GM15510 (cell line): ENCODE results near the gene PTPRM.

Experiments
- POLR2A ChIP-seq: IDR thresholded peaks from 3 replicates; pipeline ENCODE4 v1.6.1; 2011; ENCODE audit warnings: borderline replicate concordance; ENCODE audit not compliant: insufficient read length; ENCODE audit errors: extremely low read depth

PTPRM gene

GRCh38 chr18:8124232-8125146 is 557.4 kb downstream of the PTPRM start:
- no peak for TF ChIP-seq POLR2A

GRCh38 chr18:8130096-8130495 is 563.0 kb downstream of the PTPRM start:
- TF ChIP-seq POLR2A, result no peak

- no peak for TF ChIP-seq POLR2A
Observed at GRCh38 chr18:8133032-8133431, 565.9 kb downstream of the PTPRM start.

GRCh38 chr18:8133888-8134287 is 566.8 kb downstream of the PTPRM start:
- TF ChIP-seq POLR2A, result no peak

GRCh38 chr18:8139127-8139527 is 572.0 kb downstream of the PTPRM start:
- no peak for TF ChIP-seq POLR2A

GRCh38 chr18:8139891-8140406 is 572.8 kb downstream of the PTPRM start:
- TF ChIP-seq POLR2A, result no peak

- no peak for TF ChIP-seq POLR2A
Observed at GRCh38 chr18:8140841-8141501, 573.9 kb downstream of the PTPRM start.

GRCh38 chr18:8142131-8142711 is 575.1 kb downstream of the PTPRM start:
- no peak for TF ChIP-seq POLR2A

GRCh38 chr18:8142932-8143331 is 575.8 kb downstream of the PTPRM start:
- no peak for TF ChIP-seq POLR2A

GRCh38 chr18:8151181-8151580 is 584.1 kb downstream of the PTPRM start:
- TF ChIP-seq POLR2A, result no peak

GRCh38 chr18:8153887-8154583 is 586.9 kb downstream of the PTPRM start:
- no peak for TF ChIP-seq POLR2A

- no peak for TF ChIP-seq POLR2A
Observed at GRCh38 chr18:8162802-8163201, 595.7 kb downstream of the PTPRM start.

- no peak for TF ChIP-seq POLR2A
Observed at GRCh38 chr18:8163286-8163959, 596.3 kb downstream of the PTPRM start.

GRCh38 chr18:8165095-8165494 is 598.0 kb downstream of the PTPRM start:
- TF ChIP-seq POLR2A, result no peak
